Transverse colon (tissue), 4 donors: ENCODE measurements around the gene RUNX1. TPM values are rescaled to one million over a fixed set of nuclear protein-coding genes. Genes with fewer than 3 reads are reported as not detected.
A peak's percentile ranks its signal among the peaks of the same experiment; 100 is the strongest.

Experiments
- DNase-seq: peaks from one replicate; pipeline ENCODE4 v3.0.0-alpha.2; 2019
- H3K27ac ChIP-seq, 4 donors: fragments of 200-600 bp; sonication (generic); 2 replicates each; pipeline ENCODE4 v1.5.1; 2016 to 2018; ENCODE audit warnings: inconsistent platforms in 4 of 4
- H3K27me3 ChIP-seq: fragments of 200-600 bp; sonication (generic); 2 replicates; pipeline ENCODE4 v1.5.1; 2017; ENCODE audit warnings: inconsistent platforms
- H3K36me3 ChIP-seq, 4 donors: fragments of 200-600 bp; sonication (generic); 2 replicates each; pipeline ENCODE4 v1.5.1; 2017 to 2019; ENCODE audit warnings: inconsistent platforms in 4 of 4
- H3K4me1 ChIP-seq, 4 donors: fragments of 200-600 bp; sonication (generic); 2 replicates each; pipeline ENCODE4 v1.5.1; 2017 to 2020; ENCODE audit warnings: inconsistent platforms in 4 of 4
- H3K4me3 ChIP-seq, 4 donors: fragments of 200-600 bp; sonication (generic); 1 replicate in 1 of 4; 2 replicates in 3 of 4; pipeline versions ENCODE4 v1.5.1 to v1.6.1; 2017 to 2019; ENCODE audit warnings: inconsistent platforms in 4 of 4
- H3K9me3 ChIP-seq, 2 donors: fragments of 200-600 bp; sonication (generic); 2 replicates each; pipeline ENCODE4 v1.5.1; 2017 to 2019; ENCODE audit warnings: inconsistent platforms in 2 of 2
- CTCF ChIP-seq, 5 experiments: fragments of 200-600 bp in 3 of 5; fragments of 450-650 bp in 2 of 5; sonication (generic) in 3 of 5; IDR thresholded peaks; 1 replicate in 2 of 5; 2 replicates in 3 of 5; pipeline ENCODE4 v1.5.1; 2016 to 2017; ENCODE audit warnings: antibody characterized with exemption in 5 of 5, inconsistent platforms in 3 of 5, mild to moderate bottlenecking in 2 of 5, moderate library complexity in 1 of 5
- EP300 ChIP-seq: sonication (generic); formaldehyde crosslinking; IDR thresholded peaks from one replicate; pipeline ENCODE4 v1.6.1; 2017; ENCODE audit warnings: antibody characterized with exemption, low read depth
- POLR2A ChIP-seq: fragments of 450-650 bp; IDR thresholded peaks from one replicate; pipeline ENCODE4 v1.6.1; 2016; ENCODE audit warnings: antibody characterized with exemption, mild to moderate bottlenecking, moderate library complexity
- POLR2AphosphoS5 ChIP-seq, 3 donors: sonication (generic); formaldehyde crosslinking; IDR thresholded peaks; one replicate each; pipeline ENCODE4 v1.6.1; 2016; ENCODE audit warnings: antibody characterized with exemption in 3 of 3
- WGBS, 2 donors: methylation state at CpG; one replicate each; pipeline ENCODE4 v1.1.5; 2018; ENCODE audit warnings: low coverage in 1 of 2; 5-methylcytosine and 5-hydroxymethylcytosine counted together
- in situ Hi-C, 4 donors: fragments of 200-750 bp; cut with MboI; loops; one replicate each; pipeline versions ENCODE4 v1.15.0 to v1.15.1; 2017; ENCODE audit warnings: low sequenced_read_pairs in 3 of 4, low pct_ligation_motif_present in 1 of 4, low pct_unique_long_range_greater_than_20kb in 1 of 4
- intact Hi-C: fragments of 100-400 bp; cut with DNase I; formaldehyde crosslinking; loops from one replicate; pipeline ENCODE4 v1.15.1; 2023; ENCODE audit warnings: low total_unique reads
- total RNA-seq, 4 donors: library from RNA; depleted of rRNA; stranded (reverse); fragments of >200 nt; gene quantifications; one replicate each; pipeline ENCODE4 v1.1.0, GENCODE V29; 2016

The RUNX1 gene
- total RNA-seq, 4 donors from 2014 or later = 8.3 to 60.1 (median 34.7) TPM

- TF ChIP-seq CTCF (IDR thresholded peaks at IDR 0.05) = no peak
- TF ChIP-seq POLR2A = no peak
- TF ChIP-seq POLR2AphosphoS5 (IDR thresholded peaks at IDR 0.05) = no peak
- TF ChIP-seq EP300 = no peak
- H3K27me3 ChIP-seq = no peaks in the 10 kb centered on the region
- in situ Hi-C loops = no loop called here
- no peak overlapping the region for H3K4me3 ChIP-seq
- no peaks in the 10 kb centered on the region for H3K4me1 ChIP-seq
- no peak for DNase-seq
- 68 to 83% methylated on average over 3 of the region's 3 CpGs for WGBS, 2 donors
- peaks cover 0 to 11% (median 0%) of the 10 kb centered on the region in 4 donors for H3K36me3 ChIP-seq
- H3K9me3 ChIP-seq = no peaks in the 10 kb centered on the region
- intact Hi-C loops = no loop called here
- H3K27ac ChIP-seq = no peak overlapping the region
Observed at GRCh38 chr21:34852448-34852847, 196.7 kb downstream of the RUNX1 start.

GRCh38 chr21:34850166-34850690, 198.9 kb downstream of the RUNX1 start:
- TF ChIP-seq POLR2AphosphoS5 (IDR thresholded peaks at IDR 0.05) (no peak), EP300 (no peak), CTCF (IDR thresholded peaks at IDR 0.05) (no peak), POLR2A (no peak)
- in situ Hi-C loops (no loop called here), intact Hi-C loops (no loop called here)
- Histone ChIP-seq H3K36me3 (no peaks in the 10 kb centered on the region), H3K27me3 (no peaks in the 10 kb centered on the region), H3K4me3 (no peak overlapping the region), H3K9me3 (no peaks in the 10 kb centered on the region), H3K27ac (no peak overlapping the region), H3K4me1 (peaks cover 4 to 19% (median 18%) of the 10 kb centered on the region in 4 donors)
- WGBS, 2 donors = 74 to 84% methylated on average over 2 to 11 of the region's 11 CpGs
- DNase-seq = no peak

GRCh38 chr21:34846601-34847112, 202.4 kb downstream of the RUNX1 start:
- no peak for TF ChIP-seq CTCF (IDR thresholded peaks at IDR 0.05)
- no peak for TF ChIP-seq POLR2AphosphoS5 (IDR thresholded peaks at IDR 0.05)
- no peak for TF ChIP-seq EP300
- TF ChIP-seq POLR2A = no peak
- Histone ChIP-seq H3K36me3 (no peaks in the 10 kb centered on the region), H3K27ac (peak overlapping the region; percentile 67 to 76 (median 72)), H3K9me3 (no peaks in the 10 kb centered on the region), H3K4me3 (no peak overlapping the region), H3K27me3 (no peaks in the 10 kb centered on the region), H3K4me1 (peaks cover 6 to 35% (median 26%) of the 10 kb centered on the region in 4 donors)
- in situ Hi-C loops = no loop called here
- DNase-seq = peak; percentile 40
- 37 to 53% methylated on average over 5 to 11 of the region's 11 CpGs for WGBS, 2 donors
- intact Hi-C loops = no loop called here

- DNase-seq = peak; percentile 53
- 11 to 39% methylated on average over 5 to 8 of the region's 8 CpGs for WGBS, 2 donors
Observed at GRCh38 chr21:34845521-34846451, 203.3 kb downstream of the RUNX1 start.

More at GRCh38 chr21:34845521-34846451, 203.3 kb downstream of the RUNX1 start:
- no peaks in the 10 kb centered on the region for H3K27me3 ChIP-seq
- in situ Hi-C loops = no loop called here
- no peaks in the 10 kb centered on the region for H3K9me3 ChIP-seq
- TF ChIP-seq POLR2A (no peak), EP300 (no peak), POLR2AphosphoS5 (IDR thresholded peaks at IDR 0.05) (no peak), CTCF (IDR thresholded peaks at IDR 0.05) (no peak)
- H3K27ac ChIP-seq = peak overlapping the region; percentile 67 to 76 (median 72)
- H3K4me3 ChIP-seq = no peak overlapping the region
- peaks cover 6 to 35% (median 26%) of the 10 kb centered on the region in 4 donors for H3K4me1 ChIP-seq
- no peaks in the 10 kb centered on the region for H3K36me3 ChIP-seq
- intact Hi-C loops = no loop called here
